CD4-positive, alpha-beta T cell treated with Interferon alpha-2 for 1 hour (primary cell): ENCODE measurements around the gene CDKAL1.

Source experiments
- DNase-seq, 2 donors: peaks; one replicate each; pipeline ENCODE4 v3.0.0-alpha.2; 2020 to 2022

CDKAL1 gene

DNA sequence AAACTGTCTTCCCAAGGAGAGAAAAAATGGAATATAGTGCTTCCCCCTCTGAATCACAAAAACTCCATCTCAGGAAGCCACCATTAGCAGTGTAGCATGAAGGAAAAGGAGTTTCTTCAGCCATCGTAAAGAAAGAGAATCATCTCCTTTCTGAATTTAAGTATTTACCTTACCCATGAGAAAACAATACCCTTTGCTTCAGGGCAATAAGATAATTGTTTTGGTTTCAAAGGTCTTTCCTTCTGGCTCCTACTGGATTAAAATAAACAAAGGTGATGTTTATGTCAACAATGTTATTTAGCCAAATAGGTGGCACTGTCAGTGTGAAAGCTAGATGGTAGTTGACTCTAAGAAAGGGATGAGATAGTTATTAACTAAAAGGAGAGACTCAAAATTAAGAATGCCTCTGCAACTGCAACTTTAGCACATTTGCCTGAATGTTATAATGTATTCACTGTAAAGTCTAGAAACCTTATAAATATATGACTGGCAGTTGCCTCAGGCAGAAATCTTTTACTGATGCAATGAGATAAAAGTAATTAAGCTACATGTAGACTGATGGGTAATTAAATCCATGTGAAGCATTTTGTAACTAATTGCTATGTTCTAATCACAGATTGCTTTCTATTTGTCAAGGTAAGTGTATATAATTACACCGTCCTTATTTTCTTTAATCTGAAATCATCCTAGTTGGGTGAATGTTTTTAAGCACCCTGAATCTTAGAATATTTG, 399.0 kb downstream of the CDKAL1 start:
- DNase-seq: no peak

DNA sequence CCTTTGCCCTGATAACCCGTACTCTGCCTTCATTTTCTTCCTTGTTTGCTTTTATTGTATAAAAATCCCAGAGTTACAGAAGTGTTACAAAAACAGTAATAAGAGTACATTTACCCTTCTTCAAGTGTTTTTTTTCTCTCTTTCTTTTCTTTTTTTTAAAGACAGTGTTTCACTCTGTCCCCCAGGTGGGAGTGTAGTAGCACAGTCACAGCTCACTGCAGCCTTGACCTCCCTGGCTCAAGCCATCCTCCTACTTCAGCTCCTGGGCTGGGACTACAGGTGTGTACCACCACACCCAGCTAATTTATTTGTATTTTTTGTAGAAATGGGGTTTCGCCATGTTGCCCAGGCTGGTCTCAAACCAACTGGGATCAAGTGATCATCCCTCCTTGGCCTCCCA, 402.7 kb downstream of the CDKAL1 start:
- DNase-seq: no peak

DNA sequence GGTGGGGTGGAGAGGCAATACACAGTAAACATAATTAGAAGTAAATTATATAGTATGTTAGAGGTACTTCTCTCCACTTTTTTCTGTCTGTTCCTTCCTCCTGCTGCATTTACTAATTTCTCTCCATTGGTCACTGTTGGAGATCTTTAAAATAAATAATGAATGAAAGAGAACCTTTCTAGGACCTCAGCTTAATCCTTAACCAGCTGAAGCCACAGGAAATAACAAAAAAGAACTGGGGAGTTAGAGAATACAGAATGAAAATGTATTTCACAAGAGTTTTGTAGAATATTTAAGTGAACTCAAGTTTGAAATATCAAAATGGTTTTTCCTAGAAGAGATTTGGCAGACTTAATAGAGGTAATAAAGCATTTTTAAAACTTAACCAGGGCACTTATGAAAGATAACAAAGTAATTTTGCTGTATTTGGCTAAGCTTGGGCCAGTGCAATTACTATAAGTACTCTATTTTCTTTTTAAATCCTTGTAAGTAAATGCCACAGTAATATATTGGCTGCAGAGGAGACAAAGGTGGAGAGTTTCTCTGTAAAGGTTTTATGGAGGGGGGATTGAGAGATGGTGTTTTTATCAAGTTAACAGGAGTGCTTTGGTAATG, 405.0 kb downstream of the CDKAL1 start:
- no peak for DNase-seq

DNA sequence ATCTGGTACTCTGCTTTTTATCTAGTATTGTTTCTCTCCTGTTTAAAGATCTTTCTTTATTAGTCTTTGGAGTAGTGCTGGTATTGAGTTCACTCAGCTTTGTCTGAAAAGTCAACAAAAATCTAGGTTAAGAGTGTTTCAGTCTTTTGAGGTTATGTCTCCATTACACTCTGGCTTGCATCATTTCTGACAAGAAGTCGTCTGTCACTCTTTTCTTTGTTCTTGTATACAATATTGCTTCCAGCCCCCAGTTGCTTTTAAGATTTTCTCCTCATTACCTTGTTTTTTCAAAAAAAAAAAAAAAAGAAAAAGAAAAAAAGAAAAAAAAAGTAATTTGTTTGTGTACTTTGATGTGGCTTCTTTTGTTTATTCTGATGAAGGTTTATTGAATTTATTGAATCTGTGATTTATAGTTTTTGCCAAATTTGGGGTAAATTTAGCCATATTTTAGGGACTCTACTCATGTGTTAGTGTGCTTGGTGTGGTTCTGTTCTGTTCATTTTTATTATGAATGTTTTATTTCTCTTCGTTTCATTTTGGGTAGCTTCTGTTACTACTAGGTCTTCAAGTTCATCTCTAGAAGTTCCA, 408.9 kb downstream of the CDKAL1 start:
- no peak for DNase-seq

DNA sequence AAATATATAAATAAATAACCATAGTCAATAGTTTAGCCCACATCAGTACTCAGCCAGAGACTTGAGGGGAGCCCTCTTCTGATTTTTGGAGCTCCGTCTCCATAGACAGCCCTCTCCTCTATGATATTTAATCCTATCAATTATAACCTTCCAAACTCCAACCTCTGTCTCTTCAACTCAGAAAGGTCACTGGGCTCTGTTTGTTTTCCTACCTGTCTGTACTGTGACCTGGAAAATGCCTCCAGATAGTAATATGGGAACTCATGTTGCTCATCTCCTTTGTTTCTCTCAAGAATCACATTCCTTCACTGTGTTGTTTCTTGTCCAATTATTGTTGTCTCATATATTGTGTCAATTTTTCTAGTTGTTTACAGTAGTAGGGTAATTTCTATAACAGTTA, 409.7 kb downstream of the CDKAL1 start:
- no peak for DNase-seq

DNA sequence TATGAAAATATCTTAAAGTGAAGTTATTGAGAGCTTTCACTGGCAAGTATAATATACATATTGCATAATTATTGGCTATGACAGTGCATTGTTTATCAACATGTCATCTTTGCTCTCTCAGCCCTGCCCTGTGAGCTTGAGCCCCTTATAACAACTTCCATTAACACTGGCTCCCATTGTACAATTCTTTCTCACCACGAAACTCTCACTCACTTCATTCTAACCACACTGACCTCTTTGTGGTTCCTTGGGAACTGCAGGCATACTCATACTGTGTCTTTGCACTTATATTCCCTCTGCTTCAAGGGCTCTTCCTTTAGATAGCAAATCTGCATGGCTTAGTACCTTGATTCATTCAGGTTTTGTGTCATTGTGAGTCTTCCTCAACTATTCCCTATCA, 411.8 kb downstream of the CDKAL1 start:
- DNase-seq: no peak

DNA sequence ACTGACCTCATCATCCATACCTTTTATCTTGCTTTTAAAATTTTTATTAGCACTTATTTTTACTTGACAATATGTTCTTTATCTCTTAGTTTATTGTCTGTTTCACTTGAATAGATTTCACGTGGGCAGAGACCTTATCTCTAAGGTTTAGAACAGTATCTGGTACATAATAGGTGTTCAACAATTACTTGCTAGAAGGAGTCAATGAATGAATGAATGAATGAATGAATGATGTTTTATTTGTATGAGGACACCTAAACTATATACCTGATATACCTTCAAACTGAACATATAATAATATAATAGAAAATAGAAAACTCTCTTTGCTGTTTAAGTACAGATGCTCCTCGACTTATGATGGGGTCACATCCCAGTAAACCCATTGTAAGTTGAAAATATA, 412.6 kb downstream of the CDKAL1 start:
- no peak for DNase-seq

DNA sequence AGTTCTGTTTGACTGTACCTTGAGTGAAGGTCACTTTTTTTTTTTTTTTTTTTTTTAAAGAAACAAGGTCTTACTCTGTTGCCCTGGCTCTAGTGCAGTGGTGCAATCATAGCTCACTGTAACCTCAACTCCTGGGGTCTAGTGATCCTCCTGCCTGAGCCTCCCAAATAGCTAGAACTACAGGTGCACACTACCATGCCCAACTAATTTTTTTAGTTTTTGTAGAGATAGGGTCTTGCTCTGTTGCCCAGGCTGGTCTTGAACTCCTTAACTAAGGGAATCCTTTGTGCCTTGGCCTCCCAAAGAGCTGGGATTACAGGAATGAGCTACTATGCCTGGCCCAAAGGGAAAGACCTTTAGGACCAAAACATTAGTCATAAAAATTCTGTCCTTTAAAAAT, 413.7 kb downstream of the CDKAL1 start:
- DNase-seq: no peak

DNA sequence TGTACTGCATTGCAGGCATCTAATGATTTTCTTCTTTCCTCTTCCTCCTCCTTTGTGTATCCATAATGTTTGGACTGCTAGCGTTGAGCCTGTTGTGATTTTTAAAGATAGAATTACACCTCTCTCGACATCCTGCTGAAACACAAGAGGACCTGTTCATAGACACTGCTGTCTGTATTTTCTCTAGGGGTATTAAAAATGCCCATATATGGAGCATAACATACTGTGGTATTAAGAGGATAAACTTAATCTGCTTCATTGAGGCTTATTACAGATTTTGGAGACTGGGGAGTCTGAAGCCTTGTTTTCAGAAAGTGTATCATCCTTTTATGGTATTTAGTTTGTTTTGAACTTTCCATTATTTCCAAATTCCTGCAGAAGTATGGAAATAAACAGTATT, 414.3 kb downstream of the CDKAL1 start:
- DNase-seq: no peak

DNA sequence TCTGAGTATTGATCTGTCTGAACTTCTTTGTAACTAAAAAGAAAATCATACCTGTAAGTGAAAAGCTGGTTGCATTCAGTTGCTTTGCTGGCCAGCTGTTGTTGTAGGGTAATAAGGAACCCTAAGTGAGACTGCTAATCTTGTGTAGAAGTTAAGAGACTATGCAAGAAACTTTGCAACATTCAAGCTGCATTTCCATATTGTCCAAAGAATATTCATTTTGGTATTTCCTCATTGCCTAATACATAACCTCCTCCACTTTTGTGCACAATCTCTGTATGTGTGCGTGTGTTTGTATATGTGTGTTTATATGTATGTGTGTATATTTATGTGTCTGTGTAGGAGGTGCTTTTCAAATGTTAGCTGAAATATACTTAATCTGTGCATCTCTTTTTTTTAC, 414.9 kb downstream of the CDKAL1 start:
- DNase-seq: no peak

DNA sequence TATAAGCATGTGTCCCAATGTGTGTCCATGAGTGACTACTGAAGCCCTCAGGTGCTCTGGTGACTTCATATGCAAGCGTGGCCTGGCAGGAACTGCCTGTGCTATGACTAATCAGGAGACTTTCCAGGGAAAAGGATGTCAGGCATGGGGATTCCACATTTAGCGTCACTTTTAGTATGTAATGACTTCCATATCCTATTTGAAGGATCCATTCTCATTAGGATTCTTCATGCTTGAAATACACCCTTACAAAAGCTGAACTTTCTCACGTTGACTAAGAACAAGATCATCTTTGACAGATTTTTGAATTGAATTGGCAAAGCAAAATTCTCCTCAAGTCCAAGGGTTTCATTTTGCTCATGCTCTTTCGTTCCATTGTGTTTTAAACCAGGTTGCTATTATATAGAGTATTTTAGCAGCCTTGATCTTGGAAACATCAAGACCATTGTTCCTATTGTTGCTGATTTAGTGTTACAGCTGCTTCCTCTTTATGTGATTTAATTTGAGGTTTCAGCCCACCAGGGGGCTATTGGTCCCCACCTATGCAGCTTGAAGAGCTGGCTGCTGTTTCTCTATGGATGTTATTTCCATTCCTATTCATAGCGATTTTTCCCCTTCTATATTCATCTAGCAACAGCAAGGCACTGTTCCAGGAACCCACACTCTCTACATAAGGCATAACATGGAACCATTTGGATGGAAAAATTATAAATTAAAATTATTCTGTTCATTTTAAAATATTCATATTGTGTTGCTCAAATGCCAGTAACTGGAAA, 418.6 kb downstream of the CDKAL1 start:
- no peak for DNase-seq

DNA sequence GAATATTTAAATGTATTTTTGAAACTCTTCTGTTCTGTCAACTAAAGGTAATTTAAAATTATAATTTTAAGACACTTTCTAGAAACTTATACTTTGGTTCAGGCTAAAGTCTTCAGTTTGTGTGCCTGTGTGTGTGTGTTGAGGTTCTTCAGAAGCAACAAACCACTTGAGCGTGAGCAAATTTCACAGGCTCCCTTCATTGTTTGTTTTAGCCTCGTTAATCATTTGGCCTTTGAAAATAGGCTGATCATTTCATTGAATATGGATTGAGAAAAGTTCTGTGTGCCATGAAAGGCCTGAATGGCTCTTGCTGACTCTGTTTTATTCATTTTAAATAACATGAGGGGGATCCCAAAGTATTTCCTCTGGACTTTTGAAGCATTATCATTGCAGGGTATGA, 420.1 kb downstream of the CDKAL1 start:
- no peak for DNase-seq

DNA sequence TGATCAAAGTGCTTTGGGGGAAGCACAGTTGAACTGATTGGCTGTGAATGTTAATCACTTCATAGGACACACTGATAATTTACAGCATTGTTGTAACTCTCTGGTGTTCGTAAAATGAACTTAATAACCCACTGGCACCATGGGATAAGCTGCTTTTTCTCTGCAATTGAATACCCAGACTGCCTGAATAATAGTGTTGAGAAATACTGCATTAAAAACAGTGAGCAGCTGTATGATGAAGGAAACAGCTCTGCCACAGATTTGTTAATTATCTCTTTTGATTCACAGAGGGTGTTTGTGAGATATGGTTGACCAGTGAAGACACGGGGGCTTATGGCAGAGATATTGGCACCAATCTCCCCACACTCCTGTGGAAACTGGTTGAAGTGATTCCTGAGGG, 420.9 kb downstream of the CDKAL1 start:
- DNase-seq: no peak

DNA sequence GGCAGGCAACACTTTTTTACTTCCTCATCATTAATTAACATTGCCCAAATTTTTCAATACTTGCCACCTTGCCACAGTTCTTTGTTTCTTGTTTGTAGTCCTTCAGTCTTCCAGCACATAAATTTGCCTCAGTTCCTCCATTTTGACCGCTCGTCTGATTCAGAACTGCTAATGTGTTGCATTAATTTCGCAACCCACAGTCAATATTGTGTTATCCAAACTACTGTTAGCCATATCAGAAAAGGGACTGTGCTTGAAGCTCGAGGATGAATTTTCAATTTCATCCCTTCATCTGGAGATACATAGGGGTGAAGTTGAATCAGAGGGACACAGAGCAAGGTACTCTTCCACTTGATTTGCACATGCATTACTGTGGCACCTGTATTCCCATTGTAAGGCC, 421.5 kb downstream of the CDKAL1 start:
- DNase-seq: no peak

DNA sequence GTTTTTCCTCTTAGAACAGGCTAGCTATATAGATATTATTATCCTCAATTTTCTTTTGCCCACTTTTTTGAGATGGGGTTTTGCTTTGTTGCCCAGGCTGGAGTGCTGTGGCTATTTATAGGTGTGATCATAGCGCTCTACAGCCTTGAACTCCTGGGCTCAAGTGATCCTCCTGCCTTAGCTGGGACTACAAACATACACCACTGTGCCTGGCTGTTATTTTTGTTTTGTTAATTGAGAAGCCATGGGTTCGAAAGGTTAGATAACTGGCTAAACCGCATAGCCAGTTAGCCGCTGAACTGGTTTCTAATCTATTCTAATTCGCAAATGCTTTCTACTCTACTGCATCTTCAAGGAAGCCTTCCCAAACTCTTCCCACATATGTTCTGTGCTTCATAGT, 425.8 kb downstream of the CDKAL1 start:
- DNase-seq: no peak

DNA sequence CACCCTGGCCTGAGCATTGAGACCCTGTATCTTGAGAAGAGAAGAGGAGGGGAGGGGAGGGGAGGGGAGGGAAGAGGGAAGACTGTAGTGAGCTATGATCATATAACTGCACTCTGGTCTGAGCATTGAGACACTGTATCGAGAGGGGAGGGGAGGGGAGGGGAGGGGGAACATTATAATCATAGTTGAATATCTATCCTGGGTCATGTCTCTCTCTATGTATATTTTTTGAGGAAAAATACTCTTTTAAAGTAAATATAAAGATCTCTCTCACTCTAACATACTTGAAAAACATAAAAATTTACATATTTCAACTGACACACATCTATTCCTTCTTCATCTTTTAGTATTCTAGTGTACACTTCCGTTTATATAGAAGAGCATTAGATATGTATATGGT, 431.0 kb downstream of the CDKAL1 start:
- no peak for DNase-seq

DNA sequence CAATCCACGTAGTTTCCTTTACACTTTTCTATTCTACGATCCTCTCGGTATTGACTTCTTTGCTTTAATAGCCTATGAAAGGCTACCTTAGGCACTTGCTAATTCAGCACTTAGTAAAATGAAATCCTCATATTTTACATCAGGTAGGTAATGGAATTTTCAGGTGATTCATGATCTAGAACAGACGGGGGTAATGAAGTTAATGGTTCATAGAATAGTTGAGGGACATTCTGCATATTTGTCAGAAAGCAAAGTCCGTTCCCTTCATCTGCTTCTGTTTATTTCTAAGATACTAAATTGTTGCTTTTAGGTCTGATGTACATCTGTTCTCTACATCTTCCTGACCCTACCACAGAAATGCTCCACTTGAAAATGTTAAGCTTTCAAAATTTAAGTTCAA, 431.7 kb downstream of the CDKAL1 start:
- no peak for DNase-seq

DNA sequence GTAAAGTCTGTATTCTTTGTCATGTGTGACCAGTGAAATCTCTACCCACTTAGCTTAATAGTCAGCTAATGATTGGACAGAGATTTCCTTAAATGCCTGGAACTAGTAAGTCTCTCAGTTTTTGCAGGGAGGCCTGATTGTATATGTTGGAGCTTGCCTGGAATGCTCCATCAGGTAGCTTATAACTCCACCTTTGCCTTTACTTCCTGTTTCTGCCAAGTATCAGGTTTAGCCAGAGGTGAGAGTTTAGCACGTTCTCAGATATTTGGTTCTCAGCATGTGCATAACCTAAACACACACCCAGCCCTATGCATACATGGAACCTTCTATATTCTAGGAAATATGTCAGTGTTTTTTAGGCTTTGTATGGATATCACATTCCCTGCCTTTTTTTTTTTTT, 435.3 kb downstream of the CDKAL1 start:
- DNase-seq: no peak

DNA sequence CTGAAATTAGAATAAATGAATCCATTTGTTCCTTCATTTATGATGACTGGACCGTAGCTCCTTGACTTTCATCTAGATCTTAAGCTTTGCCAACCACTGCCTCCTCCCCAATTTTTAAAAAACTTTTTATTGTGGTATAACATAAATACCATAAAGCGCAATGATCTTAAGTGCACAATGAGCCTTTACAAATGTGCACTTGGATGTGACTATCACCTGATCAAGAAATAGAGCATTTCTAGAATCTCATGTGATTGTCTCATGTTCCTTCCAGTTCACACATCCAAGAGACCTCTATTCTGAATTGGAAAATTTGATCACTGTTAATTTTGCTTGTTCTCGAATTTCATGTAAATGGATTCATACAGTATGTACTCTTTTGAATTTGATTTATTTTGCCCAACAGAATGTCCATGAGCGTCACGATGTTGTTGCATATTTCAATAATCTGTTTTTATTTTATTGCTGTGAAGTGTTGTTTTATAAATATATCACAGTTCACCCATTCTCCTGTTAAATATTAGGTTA, 442.2 kb downstream of the CDKAL1 start:
- DNase-seq: no peak

DNA sequence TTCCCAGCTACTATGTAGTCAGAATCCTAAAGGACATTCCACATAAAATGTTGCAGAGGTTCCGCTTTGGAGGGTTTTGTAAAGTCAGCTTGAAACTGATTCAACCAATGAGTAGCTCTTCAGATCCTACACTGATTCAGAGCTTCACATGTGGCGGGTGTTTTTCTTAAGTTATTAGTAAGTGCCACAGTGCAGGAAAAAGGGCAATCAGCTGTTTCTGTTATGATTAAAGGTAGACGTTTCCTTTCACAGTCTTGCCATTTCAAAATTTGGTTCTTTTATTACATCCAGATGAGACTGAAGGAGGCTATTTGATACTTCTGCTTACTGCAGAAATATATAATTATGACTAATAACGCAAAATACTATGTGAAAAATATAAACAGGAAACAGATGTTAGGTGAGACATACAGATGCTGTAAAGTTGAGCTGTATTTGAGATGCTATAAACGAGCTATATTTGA, 443.9 kb downstream of the CDKAL1 start:
- no peak for DNase-seq

DNA sequence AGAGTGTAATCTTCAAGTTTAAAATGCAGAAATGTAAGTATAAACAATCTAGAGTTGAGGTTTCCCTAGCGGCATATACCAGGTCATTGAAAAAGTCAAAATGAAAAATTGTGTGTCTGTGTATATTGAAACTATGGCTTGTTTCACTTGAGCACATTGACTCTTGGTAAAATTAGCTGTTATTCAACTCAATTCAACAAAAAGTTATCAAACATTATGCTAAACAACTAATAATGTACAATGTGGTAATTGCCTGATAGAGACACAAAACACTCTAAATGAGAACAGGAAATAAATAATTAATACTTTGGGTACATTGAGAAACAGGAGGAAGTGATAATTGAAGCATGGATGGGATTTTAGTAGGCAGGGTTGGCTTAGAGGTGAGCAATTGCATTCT, 444.8 kb downstream of the CDKAL1 start:
- no peak for DNase-seq

DNA sequence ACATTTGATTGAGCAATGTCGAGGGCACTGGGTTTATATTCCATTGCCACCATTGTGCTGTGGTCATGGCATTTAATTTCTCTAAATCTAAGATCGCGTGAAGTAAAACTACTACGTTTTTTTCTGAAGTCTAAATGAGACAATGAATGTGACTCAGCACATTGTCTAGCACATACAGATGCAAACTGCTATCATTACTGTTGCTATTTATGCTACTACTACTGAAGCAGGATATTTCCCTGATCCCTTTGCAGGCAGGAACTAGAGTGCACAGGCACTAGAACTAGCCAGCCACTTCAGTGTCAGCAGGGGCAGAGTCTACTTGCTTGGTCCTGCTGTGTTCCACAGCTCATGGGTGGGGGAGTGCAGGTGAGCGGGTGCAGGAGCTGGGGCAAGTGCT, 449.7 kb downstream of the CDKAL1 start:
- no peak for DNase-seq

DNA sequence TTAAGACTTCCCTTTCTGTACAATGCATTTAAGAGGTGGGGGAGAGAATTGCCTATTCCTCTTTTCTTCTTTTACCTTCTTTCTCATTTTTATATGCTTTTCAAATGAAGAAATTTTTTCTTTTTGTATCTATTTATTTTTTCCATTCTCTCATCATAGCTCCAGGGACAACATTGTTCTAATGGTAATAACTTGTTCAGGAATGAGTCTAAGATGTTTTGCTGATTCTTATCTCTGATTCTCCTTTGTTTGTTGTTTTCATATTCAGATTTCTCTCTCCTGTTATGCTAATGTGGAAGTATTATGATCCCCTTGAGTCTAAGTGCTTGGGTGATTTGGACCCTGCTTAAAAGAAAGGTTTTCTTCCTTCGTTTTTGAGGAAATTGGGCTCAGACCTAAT, 451.6 kb downstream of the CDKAL1 start:
- no peak for DNase-seq

DNA sequence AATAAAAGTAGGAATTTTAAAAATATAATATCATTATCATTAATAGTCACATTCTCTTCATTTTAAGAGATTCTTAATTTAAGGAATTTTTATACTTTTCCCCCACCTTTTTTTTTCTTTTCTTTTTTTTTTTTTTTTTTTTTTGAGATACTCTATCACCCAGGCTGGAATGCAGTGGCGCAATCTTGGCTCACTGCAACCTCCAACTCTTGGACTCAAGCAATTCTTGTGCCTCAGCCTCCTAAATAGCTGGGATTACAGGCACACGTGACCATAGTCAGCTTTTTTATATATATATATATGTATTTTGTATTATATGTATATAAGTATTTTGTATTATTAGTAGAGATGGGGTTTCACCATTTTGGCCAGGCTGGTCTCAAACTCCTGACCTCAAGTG, 457.7 kb downstream of the CDKAL1 start:
- no peak for DNase-seq
